HG03108 (cell line): ENCODE results near the gene NEUROD4.
"Not testable (repeated sequence)": the region's sequence is repeated elsewhere in the genome, so short reads cannot be mapped to it uniquely, and the experiment has no call there.

Experiments used
- ATAC-seq: cut with Tn5 transposase; IDR thresholded peaks from one replicate; pipeline ENCODE4 v1.9.1; 2021; ENCODE audit warnings: moderate library complexity; ENCODE audit not compliant: unreplicated experiment

NEUROD4 gene, protein sequence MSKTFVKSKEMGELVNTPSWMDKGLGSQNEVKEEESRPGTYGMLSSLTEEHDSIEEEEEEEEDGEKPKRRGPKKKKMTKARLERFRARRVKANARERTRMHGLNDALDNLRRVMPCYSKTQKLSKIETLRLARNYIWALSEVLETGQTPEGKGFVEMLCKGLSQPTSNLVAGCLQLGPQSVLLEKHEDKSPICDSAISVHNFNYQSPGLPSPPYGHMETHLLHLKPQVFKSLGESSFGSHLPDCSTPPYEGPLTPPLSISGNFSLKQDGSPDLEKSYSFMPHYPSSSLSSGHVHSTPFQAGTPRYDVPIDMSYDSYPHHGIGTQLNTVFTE

DNA sequence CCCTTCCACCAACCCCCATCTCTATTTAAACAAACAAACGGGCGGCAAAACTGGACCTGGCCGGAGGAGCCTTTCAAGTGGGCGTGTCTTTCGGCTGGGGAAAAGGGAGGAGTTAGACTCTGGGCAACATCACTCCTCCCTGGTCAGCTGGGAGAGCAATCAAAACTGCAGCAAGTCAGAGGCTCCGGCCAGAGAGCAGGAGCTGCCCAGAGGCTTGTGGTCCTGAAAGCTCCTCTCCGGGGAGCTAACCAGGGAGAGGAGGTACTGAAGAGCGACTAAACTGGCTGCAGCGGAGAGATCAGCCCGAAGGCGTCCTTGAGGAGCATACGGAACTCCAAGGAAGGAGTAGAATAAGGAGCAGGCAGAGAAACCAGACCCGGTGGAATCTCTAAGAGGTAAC is at the start of gene NEUROD4:
TSS of gene NEUROD4 (plus strand) at position 191 of the 400 bp plus-strand sequence. CDS start 6,466 bp downstream, outside the sequence.
- ATAC-seq = no peak

DNA sequence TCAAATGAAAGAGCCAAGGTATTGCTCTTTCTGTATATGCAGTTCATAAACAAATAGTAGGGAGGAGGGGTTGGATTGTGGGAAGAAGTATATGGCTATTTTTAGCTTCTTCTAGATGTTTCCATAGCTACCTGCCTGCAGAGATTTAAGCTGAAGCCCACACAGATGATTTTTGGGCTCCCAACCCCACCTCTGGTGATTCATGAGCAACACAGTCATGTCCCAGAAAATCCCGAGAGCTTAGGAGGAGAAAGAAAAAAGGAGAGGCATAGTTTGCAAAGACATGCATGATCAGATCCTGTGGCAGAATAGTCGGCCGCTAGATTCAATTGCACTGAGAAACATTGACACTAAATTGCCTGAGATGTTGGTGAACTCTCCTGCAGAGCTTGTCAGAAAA is 49.0 kb upstream of the NEUROD4 start:
- ATAC-seq = no peak

DNA sequence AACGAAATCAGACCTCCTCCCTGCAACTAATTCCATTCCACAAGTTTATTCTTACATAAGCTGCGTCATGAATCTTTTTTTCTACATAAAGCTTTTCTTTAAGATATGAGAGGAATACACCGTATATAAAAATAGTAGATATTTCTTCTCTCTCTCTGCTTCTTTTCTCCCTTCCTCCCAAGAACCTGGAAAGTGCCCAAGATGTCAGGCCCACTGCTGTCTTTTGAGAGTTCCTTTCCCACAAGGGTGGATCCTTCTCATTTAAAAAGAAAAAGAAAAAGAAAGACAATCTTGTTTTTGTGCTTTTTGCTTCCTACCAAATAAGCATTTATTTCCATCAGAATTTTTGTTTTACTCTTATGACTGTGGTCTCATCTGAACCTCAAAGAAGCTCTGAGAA is 46.2 kb upstream of the NEUROD4 start:
- no peak for ATAC-seq

DNA sequence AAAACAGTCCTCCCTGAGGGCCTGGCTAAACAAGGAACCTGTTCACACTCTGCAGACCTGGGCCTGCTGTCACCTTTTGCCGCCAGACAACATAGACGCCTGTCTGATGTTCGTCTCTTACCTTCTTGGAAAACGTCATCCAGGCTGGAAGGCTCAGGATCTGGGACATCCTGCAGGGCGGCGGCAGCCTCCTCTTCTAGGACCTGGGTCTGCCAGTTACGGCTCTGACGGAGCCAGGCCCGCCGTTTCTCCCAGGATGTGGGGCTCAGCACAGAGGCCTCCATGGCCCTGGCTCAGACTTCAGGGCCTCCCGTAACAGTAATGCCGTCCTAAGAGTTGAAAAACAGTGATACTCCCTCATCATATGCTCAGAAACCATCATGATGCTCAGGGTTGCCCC is 45.5 kb upstream of the NEUROD4 start:
- no peak for ATAC-seq

DNA sequence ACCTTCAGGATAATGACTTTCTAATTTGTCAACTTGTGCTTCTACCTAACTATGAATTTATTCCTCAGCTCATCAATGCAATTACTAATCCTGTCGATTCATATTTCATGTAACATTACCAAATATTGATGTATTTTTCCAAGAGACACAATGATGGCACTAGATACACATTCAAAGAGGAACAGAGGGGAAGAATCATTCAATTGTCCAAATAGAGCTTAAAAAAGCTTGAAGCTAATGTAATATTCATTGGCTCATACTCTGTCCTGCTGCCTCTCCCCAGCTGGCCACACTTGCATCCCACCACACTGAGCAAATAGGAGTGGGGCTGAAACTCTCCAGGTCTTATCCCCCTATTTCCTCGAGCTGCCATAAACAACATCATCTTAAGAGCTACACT is 44.5 kb upstream of the NEUROD4 start:
- no peak for ATAC-seq

DNA sequence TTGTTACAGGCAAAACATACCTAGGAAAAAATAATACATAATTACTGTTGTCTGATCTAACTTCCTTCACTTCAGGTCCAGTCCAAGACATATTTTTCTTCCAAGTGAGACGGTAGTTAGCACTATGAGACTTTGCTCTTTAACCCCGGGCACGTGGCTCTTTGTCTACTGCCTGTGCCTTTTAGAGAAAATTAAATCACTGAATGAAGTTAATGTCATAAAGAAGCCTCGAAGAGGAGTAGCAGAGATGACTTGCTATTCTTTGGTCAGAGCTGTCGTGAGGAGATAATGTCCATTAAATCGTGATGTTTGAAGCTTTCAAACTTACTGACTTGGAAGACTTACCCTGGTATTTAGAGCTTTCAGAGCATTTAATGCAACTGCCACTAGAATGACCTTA is 43.9 kb upstream of the NEUROD4 start:
- no peak for ATAC-seq

DNA sequence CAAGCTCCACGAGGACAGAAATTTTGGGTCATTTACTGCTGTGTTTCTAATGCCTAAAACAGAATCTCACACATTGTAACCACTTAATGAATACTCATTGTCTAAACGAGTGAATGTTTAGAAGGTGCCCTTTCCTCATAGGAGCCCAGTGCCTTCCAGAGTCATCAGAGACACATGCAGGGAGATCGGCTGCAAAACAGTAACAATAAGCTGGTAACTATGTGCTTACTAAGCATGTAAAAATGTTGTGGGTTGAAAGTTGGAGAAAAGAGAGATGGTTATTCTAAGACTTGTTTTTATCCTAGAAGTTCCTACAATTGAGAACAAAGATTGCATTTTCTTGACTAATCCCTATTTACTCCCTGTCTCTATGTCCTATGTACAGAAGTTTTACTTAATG is 42.6 kb upstream of the NEUROD4 start:
- no peak for ATAC-seq

DNA sequence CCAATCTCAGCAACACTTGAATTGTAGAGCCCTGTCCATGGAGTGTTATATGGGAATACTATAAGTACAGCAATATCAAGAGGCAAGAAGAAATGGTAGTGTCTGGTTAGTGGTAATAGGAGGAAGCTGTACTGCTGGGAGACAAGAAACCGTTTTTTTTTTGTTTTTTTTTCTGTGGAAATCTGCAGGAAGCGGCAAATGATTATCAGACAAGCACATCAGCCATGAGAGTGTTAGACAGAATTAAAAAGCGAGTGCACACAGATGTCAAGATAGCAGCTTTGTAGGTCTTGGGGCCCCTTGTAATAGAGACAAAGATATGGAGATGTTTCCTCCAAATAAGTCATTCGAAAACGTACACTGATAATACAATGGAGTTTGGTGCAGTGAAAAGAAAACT is 41.9 kb upstream of the NEUROD4 start:
- no peak for ATAC-seq

DNA sequence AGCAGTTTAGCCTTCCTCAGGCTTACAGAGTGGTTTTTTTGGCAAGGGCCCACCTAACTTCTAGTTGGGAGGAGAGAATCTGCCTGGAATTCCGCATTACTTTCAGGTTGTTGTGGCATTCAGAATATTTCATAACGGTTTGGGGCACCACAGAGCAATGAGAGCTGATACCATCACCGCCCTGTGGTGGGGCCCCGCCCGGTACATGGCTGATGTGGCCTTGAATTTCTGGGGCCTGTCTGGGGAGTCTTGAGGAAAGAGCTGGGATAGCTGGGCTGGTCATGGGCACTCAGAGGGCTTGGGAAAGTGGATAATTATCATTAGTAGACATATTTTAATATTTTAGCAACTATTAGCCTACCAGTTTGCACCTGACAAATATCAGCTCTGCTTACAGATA is 39.4 kb upstream of the NEUROD4 start:
- ATAC-seq = no peak

DNA sequence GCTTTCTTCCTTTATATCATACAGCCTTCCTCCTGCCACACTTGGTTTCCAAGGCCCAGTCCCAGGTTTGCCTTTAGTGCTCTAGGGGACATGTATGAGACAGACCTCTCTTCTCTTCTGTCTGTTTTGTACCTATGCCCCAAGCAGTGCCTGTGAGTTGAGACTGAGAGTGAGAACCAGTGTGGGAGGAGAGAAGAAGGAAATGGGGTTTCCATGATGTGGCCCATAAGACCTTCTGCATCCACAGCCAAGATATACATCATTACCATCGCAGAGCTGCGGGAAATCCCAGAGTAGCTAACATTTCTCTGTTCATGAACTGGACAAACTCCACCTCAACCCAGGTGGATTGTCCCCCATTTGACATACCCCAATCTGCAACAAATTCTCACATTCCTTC is 38.0 kb upstream of the NEUROD4 start:
- no peak for ATAC-seq

DNA sequence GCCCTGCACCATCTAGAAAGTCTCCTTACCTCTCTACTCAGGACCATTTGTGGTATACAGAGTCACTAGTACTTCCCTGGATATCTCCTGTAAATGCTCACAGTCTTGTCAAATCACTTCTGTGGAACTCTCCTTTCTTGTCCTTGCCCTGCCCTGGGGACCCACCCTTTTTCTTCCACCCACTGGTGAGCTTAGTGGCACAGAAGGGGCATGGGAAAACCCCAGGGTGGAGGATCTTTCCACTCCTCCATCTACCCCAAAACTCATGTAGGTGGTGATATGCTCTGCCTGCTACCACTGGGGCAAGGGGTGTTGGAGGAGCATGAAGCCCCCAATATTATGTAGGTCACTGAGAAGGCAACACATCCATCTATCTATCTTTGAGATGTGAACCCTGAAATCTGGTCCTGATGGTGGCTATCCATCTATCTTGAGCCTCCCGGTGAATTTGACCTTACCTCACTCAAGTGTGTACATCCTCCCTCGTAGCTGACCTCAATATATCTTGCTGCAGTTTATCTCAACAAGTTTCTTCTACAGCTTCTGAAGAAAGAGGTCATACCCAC is 36.2 kb upstream of the NEUROD4 start:
- ATAC-seq = no peak

DNA sequence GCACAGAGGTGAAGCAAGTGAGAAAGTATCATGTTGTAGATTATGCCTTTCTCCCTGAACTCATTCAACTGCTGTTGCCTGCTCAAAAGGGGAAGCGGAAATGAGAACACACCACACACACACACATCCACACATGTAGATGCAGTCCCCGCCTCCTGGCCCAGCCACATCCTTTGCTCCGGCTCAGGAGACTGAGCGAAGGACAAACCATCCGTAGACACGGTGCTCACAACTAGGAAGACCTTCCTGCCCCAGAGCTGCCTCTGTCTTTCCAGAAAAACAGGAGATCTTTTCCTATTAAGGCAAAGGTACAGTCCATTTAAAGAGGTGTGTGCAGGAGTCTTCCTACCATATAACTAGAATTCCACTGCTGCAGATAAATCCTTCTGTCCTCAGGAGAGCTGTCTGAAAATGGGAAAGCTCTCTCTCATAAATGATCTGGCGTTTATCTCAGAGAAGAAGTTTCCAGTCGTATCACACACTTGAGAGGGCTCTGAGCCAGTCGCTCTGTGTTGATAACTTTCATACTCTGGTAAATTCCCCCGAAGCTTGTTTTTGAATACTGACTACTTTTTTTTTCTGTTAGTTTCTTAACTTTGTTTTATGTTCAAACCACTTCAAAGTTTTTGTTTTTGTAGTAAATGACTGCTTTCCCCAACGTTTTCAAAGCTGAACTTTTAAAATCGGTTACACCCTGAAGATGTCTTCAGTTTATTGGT is 35.0 kb upstream of the NEUROD4 start, which contains the start of gene TESPA1:
TSS of gene TESPA1 (minus strand) at position 105 of the 719 bp plus-strand sequence. CDS start 10,200 bp downstream, outside the sequence.
- ATAC-seq = peak; percentile 94

DNA sequence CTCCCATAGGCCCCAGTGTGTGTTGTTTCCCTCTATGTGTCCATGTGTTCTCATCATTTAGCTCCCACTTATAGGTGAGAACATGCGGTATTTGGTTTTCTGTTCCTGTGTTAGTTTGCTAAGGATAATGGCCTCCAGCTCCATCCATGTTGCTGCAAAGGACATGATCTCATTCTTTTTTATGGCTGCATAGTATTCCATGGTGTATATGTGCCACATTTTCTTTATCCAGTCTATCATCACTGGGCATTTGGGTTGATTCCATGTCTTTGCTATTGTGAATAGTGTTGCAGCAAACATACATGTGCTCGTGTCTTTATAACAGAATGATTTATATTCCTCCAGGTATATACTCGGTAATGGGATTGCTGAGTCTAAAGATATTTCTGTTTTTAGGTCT is 33.0 kb upstream of the NEUROD4 start:
- not testable (repeated sequence) for ATAC-seq

DNA sequence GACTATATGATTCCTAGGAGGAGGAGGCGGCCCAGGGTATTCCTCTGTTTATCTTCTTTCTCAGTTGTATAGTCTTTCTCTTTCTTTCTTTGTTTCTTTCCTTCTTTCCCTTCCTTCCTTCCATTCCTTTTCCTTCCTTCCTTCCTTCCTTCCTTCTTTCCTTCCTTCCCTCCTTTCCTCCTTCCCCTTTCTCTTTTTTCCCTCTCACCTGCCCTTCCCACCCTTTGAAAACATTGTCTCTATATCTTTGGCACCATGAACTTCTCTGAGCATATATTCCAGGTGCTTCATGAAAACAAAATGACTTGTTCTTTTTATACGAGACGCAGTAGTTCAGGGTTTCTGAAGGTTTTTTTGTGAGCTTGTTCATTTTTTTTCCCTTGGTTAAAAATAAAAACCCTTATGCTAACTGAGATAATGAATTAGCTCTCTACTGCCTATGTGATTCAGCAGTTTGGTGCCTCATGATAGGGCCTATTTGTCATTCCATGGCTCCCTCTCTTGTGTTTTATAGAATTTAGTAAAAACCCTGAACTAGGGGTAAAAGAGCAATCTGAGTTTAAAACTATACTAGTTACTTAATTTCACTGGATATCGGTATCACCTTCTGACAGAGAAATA is 32.1 kb upstream of the NEUROD4 start:
- ATAC-seq = no peak

DNA sequence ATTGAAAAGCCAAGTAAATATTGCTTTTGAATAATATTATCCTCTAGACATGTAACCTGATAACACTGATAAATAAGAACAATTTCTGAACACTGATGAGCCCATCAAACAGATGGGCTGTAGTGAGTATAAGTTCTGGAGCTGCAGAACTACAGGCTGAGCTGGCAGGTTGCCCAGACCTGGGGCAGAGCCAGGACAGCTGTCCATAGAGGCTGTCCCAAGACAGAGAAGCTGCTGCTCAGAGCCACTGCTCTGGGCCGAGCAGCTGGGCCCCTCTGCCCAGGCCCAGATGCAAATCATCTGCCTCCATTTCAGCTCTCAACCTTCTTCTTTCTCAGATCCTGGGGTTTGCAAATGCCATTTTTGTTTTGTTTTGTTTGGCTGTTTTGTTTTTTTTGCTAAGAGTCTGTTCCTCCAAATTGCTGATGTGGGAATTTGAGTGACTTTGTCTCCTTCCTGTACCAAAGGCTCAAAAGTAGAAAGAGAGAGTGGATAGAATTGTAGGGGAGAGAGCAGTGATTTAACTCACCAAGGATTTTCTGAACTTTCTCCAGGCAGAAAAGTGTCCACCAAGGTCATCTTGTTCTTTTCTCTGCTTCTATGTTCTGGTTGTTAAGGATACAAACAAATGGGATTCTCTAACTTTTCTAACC is 31.2 kb upstream of the NEUROD4 start:
- ATAC-seq = no peak

DNA sequence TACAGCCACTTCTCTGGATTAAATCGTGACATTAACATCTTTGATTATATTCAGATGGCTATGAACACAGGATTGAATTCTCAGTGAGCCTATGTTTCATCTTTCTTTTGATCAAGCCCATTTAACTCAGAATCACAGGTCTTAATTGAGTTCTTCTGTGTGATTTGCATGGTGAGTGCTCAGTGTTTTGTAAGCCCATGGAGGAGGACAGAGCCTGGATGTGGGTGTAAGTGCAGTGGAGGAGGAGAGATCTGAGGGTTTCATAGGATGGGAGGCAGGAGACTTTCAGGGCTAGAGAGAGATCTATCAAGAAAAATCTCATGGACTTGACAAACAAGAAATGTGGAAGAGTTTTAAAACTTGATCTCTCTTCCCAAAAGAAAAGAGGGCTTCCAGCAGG is 29.9 kb upstream of the NEUROD4 start:
- ATAC-seq = no peak

DNA sequence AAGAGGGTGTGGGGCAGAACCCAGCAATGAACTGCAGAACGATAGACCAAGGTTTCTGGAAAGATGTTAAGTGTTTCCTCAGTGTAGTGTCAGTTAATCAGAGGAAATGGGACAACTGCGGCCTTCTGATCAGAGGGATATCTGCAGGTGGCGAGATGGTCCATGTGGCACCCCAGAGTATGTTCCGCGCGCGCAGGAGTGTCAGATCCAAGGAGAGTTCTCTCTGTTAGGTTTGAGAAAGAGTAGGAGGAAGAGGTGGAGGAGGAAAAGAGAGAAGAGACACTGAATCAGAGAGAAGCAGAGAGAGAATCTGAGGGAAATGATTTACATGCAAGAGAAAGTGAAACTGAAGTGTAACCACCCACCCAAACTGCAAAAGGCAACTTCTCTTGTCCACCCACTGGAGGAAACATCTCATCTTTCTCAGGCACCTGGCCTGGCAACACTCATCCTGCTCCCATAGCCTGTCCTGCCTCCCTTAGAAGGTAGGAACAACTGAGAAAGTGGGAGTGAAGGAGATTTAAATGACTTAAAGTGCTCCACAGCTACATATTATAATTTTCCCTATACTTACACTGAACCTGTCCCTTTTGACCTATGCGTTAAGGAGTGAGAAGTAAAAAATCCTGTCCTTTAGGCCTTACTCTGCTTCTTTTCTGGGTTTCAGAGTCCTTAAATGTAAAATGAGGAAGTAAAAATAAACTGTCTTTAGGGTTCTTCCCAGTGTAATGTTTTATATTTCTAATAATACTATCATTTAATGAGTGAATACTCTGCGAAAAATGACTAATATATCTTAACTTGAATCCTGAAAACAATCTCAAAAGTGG is 28.4 kb upstream of the NEUROD4 start:
- ATAC-seq = peak; percentile 60

DNA sequence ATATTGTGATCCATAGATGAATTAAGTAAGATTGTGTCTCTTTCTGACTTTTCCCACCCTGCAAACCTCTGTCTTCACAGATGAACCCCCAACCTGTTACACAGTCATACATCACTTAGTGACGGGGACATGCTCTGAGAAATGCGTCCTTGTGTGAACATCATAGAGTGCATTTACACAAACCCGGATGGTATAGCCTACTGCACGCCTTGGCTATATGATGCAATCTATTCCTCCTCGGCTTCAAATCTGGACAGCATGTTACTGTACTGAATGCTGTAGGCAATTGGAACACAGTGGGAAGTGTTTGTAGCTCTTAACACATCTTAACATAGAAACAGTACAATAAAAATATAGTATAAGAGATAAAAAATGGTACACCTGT is 27.8 kb upstream of the NEUROD4 start:
- ATAC-seq = peak; percentile 31

DNA sequence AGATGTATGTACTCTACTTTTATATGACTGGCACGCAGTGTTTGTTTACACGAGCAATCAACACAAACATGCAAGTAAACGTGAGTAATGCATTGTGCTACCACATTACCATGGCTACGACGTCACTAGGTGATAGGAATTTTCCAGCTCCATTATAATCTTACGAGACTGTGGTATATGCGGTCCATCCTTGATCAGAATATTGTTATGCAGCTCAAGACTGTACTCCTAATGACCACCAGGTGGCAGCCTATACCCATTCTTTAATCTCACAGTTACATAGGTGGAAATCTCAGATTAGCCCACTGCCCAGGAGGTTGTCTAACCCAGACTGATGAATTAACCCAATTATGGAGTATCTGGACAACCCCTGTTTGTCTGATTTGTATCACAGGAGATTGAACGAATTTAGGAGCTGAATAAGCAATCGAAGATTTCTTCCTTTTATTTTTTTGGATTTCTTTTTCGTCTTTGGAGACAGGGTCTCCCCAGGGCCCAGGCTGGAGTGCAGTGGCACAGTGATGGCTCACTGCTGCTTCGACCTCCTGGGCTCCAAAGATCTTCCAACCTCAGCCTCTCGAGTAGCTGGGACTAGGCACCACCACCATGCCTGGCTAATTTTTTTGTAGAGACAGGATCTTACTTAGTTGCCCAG is 26.5 kb upstream of the NEUROD4 start:
- ATAC-seq = peak; percentile 37

DNA sequence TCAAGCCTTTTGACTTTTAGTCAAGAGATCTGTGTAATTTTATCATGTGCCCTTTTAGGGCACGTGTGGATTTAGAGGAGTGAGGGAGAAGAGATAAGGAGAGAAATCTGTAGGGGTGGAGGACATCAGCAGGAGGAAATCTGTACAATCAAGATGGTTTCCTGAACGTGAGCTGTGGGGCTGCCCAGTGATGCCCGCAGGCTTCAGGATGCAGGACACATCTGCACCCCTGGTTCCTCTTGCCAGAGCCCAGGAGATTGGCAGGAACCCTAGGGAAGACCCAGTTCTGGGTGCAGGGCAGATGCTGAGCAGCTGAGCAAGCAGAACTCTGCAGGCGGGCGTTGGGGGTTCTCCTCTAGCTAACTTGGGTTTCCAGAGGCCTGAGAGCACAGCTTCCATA is 23.6 kb upstream of the NEUROD4 start:
- ATAC-seq = no peak
